ENCODE measurements around the gene DECR2.

DECR2 gene

GRCh38 chr16:366476-366875 lies 35.2 kb upstream of the DECR2 start:
- H3K27me3 ChIP-seq (ENCODE audit: insufficient read depth, low read length, poor library complexity, severe bottlenecking), result no peaks in the 10 kb centered on the region
- TF ChIP-seq EZH2phosphoT487 (IDR thresholded peaks at IDR 0.05; ENCODE audit: borderline replicate concordance), result no peak
- TF ChIP-seq, protein P1, sequence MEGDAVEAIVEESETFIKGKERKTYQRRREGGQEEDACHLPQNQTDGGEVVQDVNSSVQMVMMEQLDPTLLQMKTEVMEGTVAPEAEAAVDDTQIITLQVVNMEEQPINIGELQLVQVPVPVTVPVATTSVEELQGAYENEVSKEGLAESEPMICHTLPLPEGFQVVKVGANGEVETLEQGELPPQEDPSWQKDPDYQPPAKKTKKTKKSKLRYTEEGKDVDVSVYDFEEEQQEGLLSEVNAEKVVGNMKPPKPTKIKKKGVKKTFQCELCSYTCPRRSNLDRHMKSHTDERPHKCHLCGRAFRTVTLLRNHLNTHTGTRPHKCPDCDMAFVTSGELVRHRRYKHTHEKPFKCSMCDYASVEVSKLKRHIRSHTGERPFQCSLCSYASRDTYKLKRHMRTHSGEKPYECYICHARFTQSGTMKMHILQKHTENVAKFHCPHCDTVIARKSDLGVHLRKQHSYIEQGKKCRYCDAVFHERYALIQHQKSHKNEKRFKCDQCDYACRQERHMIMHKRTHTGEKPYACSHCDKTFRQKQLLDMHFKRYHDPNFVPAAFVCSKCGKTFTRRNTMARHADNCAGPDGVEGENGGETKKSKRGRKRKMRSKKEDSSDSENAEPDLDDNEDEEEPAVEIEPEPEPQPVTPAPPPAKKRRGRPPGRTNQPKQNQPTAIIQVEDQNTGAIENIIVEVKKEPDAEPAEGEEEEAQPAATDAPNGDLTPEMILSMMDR (conservative IDR thresholded peaks at IDR 0.05; ENCODE audit: low read length), result no peak
- no peak overlapping the region for H3K9ac ChIP-seq (ENCODE audit: low read depth, low read length, poor library complexity, severe bottlenecking)
- H3K4me2 ChIP-seq (ENCODE audit: low read depth, low read length, poor library complexity, severe bottlenecking), result no peak overlapping the region
- no peaks in the 10 kb centered on the region for H3K4me1 ChIP-seq (ENCODE audit: insufficient read depth, low read length, poor library complexity, severe bottlenecking)
- H3K4me3 ChIP-seq (ENCODE audit: low read length, poor library complexity, severe bottlenecking), result no peak overlapping the region
- H3K9me3 ChIP-seq (ENCODE audit: insufficient read depth, low read depth, low read length), result no peaks in the 10 kb centered on the region
- no peaks in the 10 kb centered on the region; the same call in 1 of the 2 replicates for H3K36me3 ChIP-seq (ENCODE audit: insufficient read depth, low read length)
- no peaks in the 10 kb centered on the region for H3K9me2 ChIP-seq (replicated peaks; ENCODE audit: low read depth, low read length)
- no peaks in the 10 kb centered on the region for H3F3A ChIP-seq (ENCODE audit: low read depth)
- H4K20me1 ChIP-seq (ENCODE audit: insufficient read depth, low read length, poor library complexity, severe bottlenecking), result no peaks in the 10 kb centered on the region
- no peak overlapping the region for H2AFZ ChIP-seq (ENCODE audit: low read length)
- H3K79me2 ChIP-seq (ENCODE audit: insufficient read depth, low read length), result peaks cover 6% of the 10 kb centered on the region; the same call in 1 of the 2 replicates

DNA sequence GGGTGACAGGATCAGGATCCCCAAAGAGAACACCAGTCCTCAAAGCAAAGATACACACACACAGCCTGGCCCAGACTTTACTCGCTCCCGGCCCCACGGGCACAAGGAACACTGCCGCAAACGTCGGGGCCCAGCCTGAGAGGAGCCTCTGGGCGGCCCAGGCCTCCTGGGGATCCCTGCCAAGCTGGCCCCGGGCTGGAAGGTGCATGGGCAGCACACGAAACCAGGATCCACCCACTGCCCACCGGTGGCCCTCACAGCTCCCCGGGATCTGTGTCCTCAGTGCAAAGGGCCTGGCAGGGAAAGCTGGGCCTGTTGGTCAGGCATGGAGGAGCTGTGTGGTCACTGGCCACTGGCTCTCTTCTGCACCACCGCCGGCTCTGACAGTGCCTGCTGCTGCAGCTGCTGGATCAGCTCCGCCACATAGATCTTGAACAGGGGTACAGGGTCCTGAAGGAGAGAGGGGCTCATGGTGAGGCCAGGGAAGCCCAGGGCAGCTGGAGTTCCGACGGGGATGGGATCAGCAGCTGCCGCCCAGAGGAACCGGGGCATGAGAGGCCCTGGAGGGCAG lies 34.3 kb upstream of the DECR2 start:
- TF ChIP-seq, protein P1 (conservative IDR thresholded peaks at IDR 0.05; ENCODE audit: low read length), result no peak
- TF ChIP-seq EZH2phosphoT487 (IDR thresholded peaks at IDR 0.05; ENCODE audit: borderline replicate concordance), result no peak
- Histone ChIP-seq H3K79me2 (ENCODE audit: insufficient read depth, low read length) (peaks cover 6% of the 10 kb centered on the region; the same call in 1 of the 2 replicates), H3K9ac (ENCODE audit: low read depth, low read length, poor library complexity, severe bottlenecking) (no peak overlapping the region)

GRCh38 chr16:368388-369158 lies 33.1 kb upstream of the DECR2 start:
- H3K9ac ChIP-seq (ENCODE audit: low read depth, low read length, poor library complexity, severe bottlenecking), result no peak overlapping the region

More for the DNA sequence above, 34.3 kb upstream of the DECR2 start:
- H4K20me1 ChIP-seq (ENCODE audit: insufficient read depth, low read length, poor library complexity, severe bottlenecking), result no peaks in the 10 kb centered on the region
- no peaks in the 10 kb centered on the region; the same call in 1 of the 2 replicates for H3K36me3 ChIP-seq (ENCODE audit: insufficient read depth, low read length)
- no peaks in the 10 kb centered on the region for H3K9me2 ChIP-seq (replicated peaks; ENCODE audit: low read depth, low read length)
- no peak overlapping the region for H3K4me2 ChIP-seq (ENCODE audit: low read depth, low read length, poor library complexity, severe bottlenecking)
- no peaks in the 10 kb centered on the region for H3K9me3 ChIP-seq (ENCODE audit: insufficient read depth, low read depth, low read length)
- no peak overlapping the region for H2AFZ ChIP-seq (ENCODE audit: low read length)
- no peaks in the 10 kb centered on the region for H3K27me3 ChIP-seq (ENCODE audit: insufficient read depth, low read length, poor library complexity, severe bottlenecking)
- H3F3A ChIP-seq (ENCODE audit: low read depth), result no peaks in the 10 kb centered on the region
- no peaks in the 10 kb centered on the region for H3K4me1 ChIP-seq (ENCODE audit: insufficient read depth, low read length, poor library complexity, severe bottlenecking)
- H3K4me3 ChIP-seq (ENCODE audit: low read length, poor library complexity, severe bottlenecking), result no peak overlapping the region

More at GRCh38 chr16:368388-369158, 33.1 kb upstream of the DECR2 start:
- H3F3A ChIP-seq (ENCODE audit: low read depth), result no peaks in the 10 kb centered on the region
- H2AFZ ChIP-seq (ENCODE audit: low read length), result no peak overlapping the region
- no peaks in the 10 kb centered on the region for H3K27me3 ChIP-seq (ENCODE audit: insufficient read depth, low read length, poor library complexity, severe bottlenecking)
- no peak for TF ChIP-seq EZH2phosphoT487 (IDR thresholded peaks at IDR 0.05; ENCODE audit: borderline replicate concordance)
- TF ChIP-seq, protein P1 (conservative IDR thresholded peaks at IDR 0.05; ENCODE audit: low read length), result no peak
- no peaks in the 10 kb centered on the region for H3K9me2 ChIP-seq (replicated peaks; ENCODE audit: low read depth, low read length)
- peak overlapping the region; percentile 58 for H3K4me3 ChIP-seq (ENCODE audit: low read length, poor library complexity, severe bottlenecking)
- H3K9me3 ChIP-seq (ENCODE audit: insufficient read depth, low read depth, low read length), result no peaks in the 10 kb centered on the region
- no peaks in the 10 kb centered on the region for H3K4me1 ChIP-seq (ENCODE audit: insufficient read depth, low read length, poor library complexity, severe bottlenecking)
- no peaks in the 10 kb centered on the region; the same call in 1 of the 2 replicates for H3K36me3 ChIP-seq (ENCODE audit: insufficient read depth, low read length)
- no peak overlapping the region for H3K4me2 ChIP-seq (ENCODE audit: low read depth, low read length, poor library complexity, severe bottlenecking)
- no peaks in the 10 kb centered on the region for H4K20me1 ChIP-seq (ENCODE audit: insufficient read depth, low read length, poor library complexity, severe bottlenecking)
- peaks cover 6% of the 10 kb centered on the region; the same call in 1 of the 2 replicates for H3K79me2 ChIP-seq (ENCODE audit: insufficient read depth, low read length)

All from Loucy (cell line).